HG03439 (cell line): ENCODE data around the gene MAD1L1.

Experiments
- ATAC-seq: cut with Tn5 transposase; IDR thresholded peaks from one replicate; pipeline ENCODE4 v1.9.1; 2021; ENCODE audit warnings: mild to moderate bottlenecking, moderate library complexity; ENCODE audit not compliant: unreplicated experiment

Gene MAD1L1

DNA sequence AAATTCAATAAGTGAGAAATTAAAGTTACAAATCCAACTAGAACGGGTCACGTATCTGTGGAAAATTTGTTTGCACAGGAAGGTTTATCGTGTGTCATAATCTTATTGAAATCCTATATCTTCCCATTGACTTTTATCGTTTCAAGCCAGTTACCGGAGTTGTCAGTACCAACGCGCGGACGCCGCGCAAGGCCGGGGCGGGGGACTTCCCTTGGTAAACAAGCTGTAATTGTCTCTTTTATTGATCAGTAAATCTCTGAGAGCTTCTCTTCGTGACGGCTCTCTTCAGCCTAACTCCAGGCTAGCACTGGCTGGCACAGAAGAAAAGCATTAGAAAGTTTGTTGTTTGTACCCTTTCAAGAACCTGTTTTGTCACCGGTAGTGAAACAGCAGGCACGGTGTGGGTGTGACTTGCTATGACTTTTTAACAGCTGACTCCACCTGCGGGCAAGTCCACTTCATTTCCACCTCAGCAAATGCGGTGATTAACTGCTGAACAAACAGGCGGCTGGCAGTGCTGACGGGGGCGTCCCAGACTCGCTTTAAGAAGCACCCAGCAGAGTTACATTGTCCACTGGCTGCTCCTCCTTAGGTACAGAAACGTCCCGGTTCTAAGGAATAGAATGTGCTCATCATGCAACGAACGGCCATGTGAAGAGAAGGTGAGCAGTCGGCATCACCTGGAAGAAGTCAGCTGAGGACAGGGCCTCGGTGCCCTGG lies 215.8 kb downstream of the MAD1L1 start:
- ATAC-seq, result no peak

- ATAC-seq, result no peak
Measured at GRCh38 chr7:2016021-2016631, 216.6 kb downstream of the MAD1L1 start.

GRCh38 chr7:2015251-2015871 lies 217.4 kb downstream of the MAD1L1 start:
- no peak for ATAC-seq

GRCh38 chr7:2014391-2015241 lies 218.1 kb downstream of the MAD1L1 start:
- ATAC-seq, result no peak

DNA sequence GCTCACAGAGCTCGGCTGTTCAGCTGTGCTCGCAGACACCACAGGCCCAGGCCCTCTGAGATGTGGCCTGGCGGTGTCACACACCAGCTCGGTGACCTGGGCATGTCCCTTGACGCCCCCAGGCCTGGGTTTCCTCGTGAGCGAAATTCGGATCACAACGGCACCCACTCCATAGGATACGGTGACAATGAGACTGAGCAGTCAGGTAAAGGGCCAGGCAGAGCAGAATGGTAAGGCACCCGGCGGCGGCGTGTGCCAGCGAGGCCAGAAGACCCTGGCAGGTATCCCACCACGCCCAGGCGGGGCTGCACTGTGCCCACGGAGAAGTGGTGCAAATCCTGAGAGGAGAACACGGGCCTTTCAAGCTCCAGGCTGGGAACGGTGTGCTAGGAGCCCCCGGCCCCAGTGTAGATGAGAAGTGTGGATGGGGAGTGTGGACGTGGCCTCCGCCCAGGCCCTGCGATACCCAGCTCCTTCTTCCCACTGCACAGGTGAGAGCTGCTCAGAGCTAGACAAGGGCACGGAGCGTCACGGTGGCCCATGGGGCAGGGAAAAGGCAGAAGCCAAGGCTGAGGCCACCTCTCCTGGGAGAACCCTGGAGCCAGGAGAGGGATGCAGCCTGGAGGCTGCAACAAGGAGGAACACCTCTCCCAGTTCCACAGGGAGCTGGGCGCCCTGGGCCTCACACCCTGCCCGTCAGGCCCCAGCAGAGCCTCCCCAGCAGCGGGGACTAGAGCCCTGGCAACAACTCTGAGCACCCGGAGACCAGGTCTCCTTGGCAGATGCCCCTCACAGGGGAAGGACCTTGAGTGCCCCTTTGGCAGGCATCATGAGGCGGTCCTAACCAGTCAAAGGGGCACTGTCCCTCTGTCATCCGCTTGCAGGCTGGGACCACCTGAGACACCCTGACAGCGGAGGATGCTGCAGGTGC lies 219.1 kb downstream of the MAD1L1 start:
- ATAC-seq, result no peak

GRCh38 chr7:2012981-2013380 lies 219.8 kb downstream of the MAD1L1 start:
- ATAC-seq, result no peak

- no peak for ATAC-seq
Measured at GRCh38 chr7:2012044-2012900, 220.5 kb downstream of the MAD1L1 start.

GRCh38 chr7:2011266-2012043 lies 221.3 kb downstream of the MAD1L1 start:
- no peak for ATAC-seq

DNA sequence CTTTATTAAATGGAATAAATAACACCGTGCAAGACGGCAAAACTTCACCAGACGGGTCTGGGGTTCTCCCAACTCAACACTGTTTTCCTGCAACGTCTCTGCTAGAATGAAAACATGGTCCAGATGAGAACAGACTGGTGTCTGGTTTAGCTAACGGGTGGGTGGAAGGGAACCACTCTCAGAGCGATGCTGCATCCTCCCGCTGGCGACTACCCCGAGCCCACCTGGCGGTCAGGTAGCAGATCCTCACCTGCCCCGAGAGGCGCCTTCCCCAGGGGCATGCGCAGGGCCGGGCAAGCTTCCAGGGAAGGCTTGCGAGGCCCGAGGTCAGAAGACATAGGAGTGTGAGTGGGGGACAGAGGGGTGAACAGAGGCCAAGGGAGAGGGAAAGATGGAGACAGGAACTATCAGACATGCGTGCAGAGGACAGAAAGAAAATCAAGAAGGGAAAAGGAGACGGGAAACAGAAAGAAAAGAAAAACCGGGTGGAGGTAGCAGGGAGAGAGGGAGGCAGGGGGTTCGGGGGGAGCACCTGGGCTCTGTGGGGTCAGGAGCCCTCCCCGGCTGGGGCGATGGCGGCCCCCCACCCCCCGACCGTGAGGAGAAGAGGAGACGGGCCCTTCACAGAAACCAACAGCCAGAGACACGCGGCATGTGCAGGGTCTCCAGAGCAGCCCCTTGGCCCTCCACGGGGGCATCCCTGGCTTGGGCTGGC lies 222.0 kb downstream of the MAD1L1 start:
- no peak for ATAC-seq

- ATAC-seq, result no peak
Measured at GRCh38 chr7:2010101-2010500, 222.6 kb downstream of the MAD1L1 start.

DNA sequence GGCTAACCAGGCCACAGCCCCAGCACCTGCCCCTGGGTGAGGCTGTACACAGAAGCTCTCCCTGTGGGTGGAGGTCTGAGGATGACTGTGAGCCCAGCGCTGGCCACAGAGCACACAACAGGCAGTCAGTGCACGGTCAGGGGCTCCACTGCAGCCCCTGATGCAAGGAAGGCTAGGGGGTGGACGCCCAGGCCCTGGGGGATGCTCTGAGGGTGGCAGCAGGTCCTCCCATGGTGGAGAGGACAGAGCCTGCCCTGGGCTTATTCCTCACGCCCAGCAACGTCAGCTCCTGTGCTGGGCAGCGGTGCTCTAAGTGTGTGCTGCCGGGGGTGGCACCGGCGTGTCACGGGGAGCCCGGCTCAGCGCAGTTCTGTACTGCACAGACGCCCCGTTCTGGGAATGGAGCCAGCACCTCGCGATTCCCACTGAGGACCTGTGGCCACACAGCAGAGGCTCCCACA lies 223.2 kb downstream of the MAD1L1 start:
- no peak for ATAC-seq

DNA sequence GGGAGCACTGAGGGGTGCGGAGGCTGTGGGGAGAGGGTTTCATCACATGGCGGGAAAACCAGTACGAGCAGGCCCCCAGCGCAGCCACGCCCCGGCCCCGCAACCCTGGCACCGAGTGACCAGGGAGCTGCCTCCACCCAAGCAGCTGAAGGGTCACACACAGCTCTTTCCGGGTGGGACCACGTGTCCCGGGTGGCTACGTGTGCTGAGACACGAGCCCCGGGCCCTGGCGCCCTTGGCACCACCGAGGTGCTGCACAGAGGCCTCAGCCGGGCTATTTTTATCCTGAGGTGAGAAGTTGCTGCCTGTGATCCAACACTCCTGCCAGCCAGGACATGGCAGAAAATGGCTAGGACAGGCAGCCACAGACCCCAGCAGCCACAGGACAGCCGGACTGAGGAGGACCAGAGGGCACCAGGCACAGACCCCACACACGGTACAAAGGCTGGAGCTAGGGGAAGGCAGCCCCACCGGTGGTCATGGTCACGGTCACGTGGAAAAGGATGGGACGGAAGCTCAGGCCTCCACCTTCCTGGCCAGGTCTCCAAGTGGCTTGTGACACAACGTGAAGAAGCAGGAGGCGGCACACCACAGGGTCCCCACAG lies 223.7 kb downstream of the MAD1L1 start:
- ATAC-seq, result no peak

DNA sequence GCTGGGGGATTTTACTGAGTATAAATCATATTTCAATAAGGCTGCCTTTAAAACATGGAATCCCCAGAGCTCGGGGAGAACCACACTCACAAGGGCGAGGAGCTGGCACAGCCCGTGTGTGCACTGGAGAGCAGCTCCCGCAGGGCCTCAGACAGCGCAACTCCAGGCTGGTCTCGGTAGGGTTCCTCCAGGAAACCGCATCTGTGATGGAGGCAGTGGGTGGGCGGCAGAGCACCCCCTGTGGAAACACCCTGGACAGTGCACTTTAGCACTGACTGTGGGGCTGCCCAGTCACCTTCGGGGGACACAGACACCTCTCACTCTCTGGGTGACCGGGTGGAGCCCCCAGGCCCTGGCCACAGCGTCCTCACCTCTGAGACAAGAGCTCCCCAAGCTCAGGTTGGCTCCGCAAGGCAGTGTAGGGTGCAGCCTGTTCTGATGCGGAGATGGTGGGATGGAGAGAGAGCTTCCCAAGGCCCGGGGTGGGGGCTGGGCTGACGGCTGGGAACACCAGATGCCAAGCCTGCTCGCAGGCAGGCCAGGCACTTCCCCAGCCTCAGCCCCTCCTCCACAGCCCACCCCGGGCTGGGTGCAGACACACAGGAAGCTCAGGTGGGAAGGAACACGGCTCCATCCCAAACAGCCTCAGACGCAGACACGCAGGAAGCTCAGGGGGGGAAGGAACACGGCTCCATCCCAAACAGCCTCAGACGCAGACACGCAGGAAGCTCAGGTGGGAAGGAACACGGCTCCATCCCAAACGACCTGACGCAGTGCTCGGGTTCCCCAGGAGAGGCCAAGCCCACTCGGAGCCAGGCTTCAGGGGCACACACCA lies 224.4 kb downstream of the MAD1L1 start:
- no peak for ATAC-seq

DNA sequence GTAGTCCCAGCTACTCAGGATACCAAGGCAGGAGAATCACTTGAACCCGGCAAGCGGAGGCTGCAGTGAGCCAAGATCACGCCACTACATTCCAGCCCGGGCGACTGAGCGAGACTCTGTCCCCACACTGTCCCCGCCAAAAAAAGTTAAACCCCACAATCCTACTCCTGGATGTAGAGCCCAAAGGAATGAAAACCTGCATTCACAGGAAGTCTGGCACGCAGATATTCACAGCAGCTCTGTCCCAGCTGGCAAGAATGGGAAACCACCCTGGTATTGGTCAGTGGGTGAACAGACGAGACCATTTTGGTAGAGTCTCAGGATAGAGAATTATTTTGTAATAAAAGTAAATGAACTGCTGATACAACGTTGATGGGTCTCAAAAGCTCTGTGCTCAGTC lies 225.2 kb downstream of the MAD1L1 start:
- ATAC-seq, result no peak

DNA sequence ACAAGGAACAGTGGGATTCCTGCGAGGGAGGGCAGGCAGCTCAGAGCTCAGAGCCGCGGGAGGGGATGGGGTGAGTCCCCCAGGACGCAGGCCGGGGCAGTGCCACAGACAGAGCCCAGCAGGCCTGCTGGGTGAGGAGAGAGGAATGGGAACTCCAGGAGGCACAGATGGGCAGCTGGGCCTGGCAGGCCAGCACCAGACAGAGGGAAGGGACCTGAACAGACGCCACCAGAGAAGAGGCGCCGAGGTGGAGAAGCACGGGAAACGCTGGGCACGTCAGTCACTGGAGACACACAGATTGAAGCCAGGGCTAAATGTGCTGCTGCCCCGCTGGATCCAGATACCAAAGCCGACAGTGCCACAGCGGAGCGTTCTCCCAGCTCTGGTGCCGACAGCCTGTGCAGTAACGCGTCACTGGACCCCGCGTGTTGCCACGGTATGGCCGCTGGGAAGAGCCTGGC lies 225.8 kb downstream of the MAD1L1 start:
- ATAC-seq, result no peak

DNA sequence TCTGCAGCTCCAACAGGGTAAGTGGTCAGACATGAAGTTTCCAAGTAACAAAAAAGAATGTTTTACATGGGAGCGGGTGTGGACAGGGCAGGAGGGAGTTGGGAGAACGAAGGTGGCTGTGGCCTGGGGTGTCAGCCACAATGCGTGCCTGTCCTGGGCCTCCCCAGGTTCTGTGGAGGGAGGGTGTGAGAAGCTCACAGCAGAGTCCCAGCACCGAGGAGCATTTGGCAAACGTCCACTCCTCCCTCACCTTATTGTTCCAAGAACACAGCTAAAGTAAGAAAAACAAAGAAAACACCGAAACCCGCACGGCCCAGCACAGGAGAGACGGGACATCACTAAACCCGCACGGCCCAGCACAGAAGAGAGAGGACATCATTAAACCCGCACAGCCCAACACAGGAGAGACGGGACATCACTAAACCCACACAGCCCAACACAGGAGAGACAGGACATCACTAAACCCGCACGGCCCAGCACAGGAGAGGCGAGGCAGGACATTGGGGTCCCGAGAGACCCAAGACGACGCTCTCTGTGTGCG lies 226.4 kb downstream of the MAD1L1 start:
- ATAC-seq, result no peak
